SU-DHL-6 (cell line): ENCODE data around the gene LEP.

Experiments
- CTCF ChIP-seq: fragments of 200-600 bp; sonication (generic); IDR thresholded peaks from one replicate; pipeline ENCODE4 v1.5.1; 2017; ENCODE audit warnings: antibody characterized with exemption, mild to moderate bottlenecking, low read length, moderate library complexity; ENCODE audit not compliant: insufficient read depth, poor library complexity, severe bottlenecking
- EZH2phosphoT487 ChIP-seq: fragments of 200-600 bp; sonication (generic), shearing (Covaris generic); conservative IDR thresholded peaks from 2 replicates; pipeline ENCODE4 v1.6.1; 2018; ENCODE audit warnings: mild to moderate bottlenecking, antibody characterized with exemption, low read length, moderate library complexity, mixed read lengths

GRCh38 chr7:128236924-128237586 is 4.0 kb upstream of the LEP start:
- TF ChIP-seq CTCF (no peak), EZH2phosphoT487 (no peak)
